HG03139 (cell line): ENCODE measurements around the gene GATAD2B.

Experiments
- ATAC-seq: cut with Tn5 transposase; IDR thresholded peaks from one replicate; pipeline ENCODE4 v1.9.1; 2021; ENCODE audit not compliant: unreplicated experiment

Gene GATAD2B

GRCh38 chr1:153799566-153800465, 123.0 kb downstream of the GATAD2B start:
- no peak for ATAC-seq

DNA sequence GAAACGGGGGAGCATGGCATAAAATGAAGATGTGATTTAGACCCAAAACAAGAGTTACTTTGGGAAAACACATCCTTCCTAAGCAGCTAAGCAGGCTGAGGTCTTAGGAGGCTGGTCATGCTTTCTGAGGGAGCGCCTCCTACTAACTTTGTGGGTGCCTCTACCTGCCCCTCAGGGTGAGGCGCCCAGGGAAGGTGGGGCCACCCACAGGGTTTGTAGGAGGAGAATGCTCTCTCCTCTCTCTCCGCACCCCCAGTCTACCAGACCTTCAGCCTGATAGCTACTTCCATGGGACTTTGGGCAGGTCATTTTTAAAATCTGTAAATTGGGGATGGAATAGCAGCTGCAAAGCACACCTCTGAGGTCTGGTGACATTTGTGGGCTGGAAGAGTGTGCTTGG, 123.8 kb downstream of the GATAD2B start:
- ATAC-seq: no peak

GRCh38 chr1:153798468-153798780, 124.3 kb downstream of the GATAD2B start:
- ATAC-seq: no peak

DNA sequence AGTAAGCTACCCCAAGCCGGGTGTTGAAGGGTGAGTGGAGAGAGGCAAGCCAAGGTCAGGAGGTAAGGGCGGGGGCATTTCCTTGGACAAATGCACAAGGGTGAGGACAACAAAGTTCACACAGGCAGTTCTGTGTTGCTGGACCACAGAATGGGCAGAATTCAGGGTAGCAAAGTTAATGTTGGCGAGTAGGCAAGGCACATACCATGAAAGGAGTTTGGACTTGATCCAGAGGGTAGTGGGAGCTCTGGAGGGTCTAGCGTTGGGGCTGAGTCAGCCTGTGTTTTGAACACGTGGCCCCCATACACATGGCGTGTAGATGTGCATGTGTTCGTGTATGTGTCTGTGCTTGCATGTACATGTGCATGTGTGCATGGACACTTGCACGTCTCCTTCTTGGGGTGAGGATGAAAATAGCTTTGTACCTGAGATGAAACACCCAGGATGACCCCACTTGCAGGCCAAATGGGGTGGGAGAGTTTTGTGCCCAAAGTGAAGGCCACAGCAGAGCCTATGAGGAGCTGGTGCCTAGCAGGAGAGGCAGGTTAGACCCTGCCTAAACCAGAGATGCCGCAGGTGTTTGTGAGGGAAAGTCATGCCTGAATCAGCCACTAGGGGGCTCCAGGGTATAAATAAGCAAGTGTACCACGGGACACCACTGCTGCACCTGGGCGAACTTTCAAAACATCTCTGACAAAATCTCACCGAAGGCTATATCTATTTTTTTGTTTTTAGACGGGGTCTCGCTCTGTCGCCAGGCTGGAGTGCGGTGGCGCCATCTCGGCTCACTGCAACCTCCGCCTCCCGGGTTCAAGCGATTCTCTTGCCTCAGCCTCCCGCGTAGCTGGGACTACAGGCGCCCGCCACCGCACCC, 125.7 kb downstream of the GATAD2B start:
- ATAC-seq: no peak

DNA sequence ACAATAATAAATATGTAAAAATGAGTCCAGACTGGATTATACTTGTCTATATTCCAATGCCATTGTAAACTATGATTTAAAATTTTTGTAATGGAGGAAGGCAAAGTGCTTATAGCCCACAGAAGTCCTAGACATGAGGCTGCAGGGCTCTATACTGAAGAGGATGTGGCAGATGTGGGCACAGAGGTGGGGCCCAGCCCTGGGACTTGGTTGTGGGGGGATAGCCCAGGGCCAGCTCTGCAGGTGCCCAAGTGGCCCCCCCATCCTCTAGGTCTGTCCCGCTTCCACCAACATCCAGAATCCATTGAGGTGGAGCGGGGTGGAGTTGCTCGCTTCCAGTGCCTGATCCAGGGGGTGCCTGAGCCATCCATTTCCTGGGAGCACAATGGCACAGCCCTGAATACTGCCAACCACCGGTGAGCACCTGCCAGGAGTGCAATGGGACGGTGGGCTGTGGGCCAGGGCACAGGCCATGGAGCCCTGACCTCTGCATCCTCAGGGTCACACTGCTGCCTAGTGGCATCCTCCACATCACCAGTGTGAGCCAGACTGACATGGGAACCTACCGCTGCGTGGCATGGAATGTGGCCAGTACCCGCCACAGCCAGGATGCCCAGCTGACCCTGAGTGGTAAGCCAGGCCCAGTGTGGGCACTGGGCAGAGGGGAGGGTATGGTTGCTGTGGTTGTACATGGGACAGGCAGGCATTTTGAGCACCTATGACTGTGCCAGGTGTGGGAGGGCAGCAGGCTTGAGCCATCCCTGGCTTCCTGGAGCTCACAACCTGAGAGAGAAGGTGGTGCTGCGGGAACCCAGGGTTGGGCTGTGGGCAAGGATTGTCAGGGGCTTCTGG, 126.6 kb downstream of the GATAD2B start:
- ATAC-seq: no peak

DNA sequence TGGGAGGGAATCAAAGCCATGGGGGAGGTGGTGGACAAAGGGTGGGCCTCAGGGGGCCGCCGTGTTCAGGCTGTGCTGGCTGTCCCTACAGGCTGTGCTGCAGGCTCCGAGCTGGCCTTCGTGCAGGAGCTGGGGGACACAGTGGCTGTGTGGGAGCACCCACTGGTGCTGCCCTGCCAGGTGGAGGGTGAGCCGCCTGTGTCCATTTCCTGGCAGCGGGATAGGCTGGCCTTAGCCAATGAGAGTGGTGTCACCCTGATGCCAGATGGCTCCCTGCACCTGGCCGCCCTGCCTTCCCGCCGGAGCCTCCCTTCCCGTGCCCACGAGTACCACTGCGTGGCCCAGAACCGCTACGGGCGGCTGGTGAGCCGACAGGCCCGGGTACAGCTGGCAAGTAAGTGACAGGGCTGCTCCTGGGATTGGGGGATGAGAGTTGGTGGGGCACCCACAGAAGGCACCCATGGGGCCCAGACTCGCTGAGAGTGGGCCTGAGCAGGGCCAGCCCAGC, 127.4 kb downstream of the GATAD2B start:
- ATAC-seq: no peak

DNA sequence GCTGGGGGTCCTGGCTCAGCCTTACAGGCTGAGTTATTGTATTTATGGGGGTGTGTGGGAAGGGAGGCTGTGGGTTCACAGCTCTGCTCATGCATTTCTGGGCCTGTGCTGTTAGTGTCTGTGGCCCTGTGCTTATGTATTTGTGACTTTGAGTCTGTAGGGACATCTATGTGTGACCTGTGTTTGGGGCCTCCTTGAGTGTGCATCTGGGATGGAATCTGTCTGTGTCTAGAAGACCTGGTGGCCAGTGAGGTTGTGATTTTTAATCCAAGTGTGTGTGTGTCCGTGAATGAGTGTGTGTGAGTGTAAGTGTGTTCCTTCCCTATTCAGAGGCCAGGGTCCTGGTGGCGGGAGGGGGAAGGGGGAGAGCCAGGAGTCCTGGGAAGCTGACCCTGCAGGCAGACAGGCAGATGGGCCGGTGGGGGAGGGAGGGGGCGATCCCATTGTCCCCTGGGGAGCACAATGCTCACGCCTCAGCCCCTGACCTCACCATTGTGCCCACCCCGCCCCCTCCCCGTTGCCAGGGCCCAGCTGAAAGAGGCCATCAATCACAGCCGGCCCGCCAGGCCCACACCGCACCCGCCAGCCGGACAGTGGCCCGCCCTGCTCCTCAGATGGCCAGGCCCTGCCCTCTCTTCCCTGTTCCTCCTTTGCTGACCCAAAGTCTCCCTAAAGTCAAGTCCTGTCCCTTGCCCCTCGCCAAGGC, 128.0 kb downstream of the GATAD2B start:
- ATAC-seq: no peak

DNA sequence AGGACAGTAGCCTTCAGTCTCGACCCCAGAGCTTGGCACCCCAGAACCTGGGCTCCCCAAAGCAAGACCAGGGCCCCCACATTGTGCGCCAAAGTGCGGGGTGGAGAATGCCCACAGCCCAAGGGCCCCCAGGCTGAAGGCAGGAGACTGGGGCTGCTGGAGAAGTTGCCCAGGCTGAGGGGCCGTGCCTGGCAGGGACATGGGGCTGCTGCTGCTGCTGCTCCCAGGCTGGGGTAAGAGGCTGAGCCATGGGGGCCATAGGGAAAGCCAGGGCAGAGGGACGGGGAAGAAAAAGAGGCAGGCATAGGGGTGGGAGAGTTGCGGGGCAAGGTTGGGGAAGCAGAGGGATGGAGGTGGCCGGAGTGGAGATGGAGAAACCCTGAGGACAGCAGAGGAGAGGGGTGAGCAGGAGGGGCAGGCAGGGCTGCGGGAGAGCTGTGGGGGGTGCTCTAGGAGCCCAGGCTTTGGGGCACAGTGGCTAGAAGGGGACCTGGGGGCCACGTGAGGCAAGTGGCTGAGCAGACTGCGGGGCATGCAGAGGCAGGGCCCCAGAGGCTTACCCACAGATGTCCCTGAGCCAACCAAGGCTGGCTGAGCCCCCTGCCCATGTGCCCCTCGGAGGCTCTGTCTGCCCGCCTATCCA, 128.7 kb downstream of the GATAD2B start:
- ATAC-seq: no peak

- ATAC-seq: no peak
Measured at GRCh38 chr1:153793261-153793972, 129.4 kb downstream of the GATAD2B start.

DNA sequence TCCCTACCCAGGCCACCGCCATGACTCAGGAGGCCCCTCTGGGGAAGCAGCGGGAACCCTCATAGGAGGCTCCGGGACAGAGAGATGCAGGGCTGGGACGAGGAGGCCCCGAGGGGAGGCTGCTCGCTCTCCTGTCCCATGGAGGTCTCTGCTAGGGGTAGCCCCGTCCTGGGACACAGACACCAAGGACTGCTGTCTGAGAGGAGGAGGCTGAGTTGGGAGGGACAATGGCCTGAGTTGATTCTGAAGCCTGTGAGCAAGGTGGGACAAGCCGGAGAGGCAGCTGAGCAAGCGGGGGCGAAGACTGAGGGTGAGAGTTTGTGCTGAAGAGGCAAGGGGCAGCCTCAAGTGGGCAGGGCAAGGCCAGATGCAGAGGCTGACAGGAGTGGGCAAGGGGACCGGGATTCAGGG, 130.1 kb downstream of the GATAD2B start:
- no peak for ATAC-seq

DNA sequence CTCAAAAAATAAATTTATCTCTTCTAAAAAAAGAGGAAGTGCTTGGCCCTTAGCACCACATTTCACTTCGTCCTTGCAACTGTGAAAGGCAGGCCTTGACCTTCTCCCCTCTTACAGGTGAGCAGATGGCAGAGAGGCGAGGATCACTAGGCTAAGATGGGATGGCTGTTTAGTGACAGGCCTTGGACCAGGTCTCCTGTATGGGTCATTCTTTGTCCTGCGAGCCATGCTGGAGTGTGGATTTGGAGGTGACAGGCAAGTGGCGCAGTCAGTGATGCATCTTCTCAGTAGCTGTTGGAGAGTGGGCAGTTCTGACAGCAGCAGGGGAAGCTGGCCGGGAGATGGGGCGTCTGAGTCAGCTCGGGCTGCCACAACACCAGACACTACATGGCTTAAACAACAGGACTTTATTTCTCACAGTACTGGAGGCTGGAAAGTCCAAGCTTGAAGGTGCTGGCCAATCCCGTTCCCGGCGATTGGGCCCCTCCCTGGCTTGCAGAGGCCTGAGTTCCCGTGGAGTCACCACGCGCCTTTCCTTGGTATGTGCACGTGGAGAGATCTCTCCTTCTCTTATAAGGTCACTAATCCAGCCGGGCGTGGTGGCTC, 131.0 kb downstream of the GATAD2B start:
- no peak for ATAC-seq

GRCh38 chr1:153790966-153791647, 131.7 kb downstream of the GATAD2B start:
- ATAC-seq: peak; percentile 83

DNA sequence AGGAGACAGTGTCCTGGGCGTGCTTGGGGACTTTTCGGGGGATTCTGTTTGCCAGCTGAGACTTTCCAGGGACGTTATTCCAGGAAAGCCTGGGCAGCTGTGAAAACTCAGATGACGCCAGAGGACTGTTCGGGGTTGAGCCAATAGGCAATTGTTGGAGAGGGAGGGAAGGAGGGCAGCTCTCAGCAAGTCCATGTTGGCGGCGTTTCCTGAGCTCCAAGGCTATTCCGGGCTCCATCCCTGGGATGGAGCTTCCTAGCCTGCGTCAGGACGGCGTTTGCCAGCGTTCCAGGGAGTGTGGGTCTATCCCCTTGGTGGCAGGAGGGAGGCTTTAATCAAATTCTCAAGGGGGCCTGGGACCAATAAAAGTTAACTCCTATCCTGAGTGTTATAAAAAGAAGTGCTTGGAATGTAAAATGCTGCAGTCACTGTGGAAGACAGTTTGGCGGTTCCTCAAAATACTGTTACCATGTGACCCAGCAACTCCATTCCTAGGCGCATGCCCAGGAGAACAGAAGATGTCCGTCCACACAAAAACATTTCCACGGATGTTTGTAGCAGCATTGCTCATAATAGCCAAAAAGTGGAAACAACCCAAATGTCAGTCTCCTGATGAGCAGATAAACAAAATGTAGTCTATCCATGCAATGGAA, 132.3 kb downstream of the GATAD2B start:
- ATAC-seq: no peak

GRCh38 chr1:153789478-153790034, 133.2 kb downstream of the GATAD2B start:
- no peak for ATAC-seq

- no peak for ATAC-seq
Measured at GRCh38 chr1:153786038-153786790, 136.6 kb downstream of the GATAD2B start.
